Measurements from ENCODE around the gene MARCHF3. TPM values are rescaled to one million over a fixed set of nuclear protein-coding genes. Genes with fewer than 3 reads are reported as not detected.
"Not testable (repeated sequence)": the region's sequence is repeated elsewhere in the genome, so short reads cannot be mapped to it uniquely, and the experiment has no call there.

The MARCHF3 gene
- total and polyA plus RNA-seq, 2 of the 13 experiments (the other 11 are each of a cell fraction or from before 2014, with no cell fraction given): 4.8 to 11.9 TPM

DNA sequence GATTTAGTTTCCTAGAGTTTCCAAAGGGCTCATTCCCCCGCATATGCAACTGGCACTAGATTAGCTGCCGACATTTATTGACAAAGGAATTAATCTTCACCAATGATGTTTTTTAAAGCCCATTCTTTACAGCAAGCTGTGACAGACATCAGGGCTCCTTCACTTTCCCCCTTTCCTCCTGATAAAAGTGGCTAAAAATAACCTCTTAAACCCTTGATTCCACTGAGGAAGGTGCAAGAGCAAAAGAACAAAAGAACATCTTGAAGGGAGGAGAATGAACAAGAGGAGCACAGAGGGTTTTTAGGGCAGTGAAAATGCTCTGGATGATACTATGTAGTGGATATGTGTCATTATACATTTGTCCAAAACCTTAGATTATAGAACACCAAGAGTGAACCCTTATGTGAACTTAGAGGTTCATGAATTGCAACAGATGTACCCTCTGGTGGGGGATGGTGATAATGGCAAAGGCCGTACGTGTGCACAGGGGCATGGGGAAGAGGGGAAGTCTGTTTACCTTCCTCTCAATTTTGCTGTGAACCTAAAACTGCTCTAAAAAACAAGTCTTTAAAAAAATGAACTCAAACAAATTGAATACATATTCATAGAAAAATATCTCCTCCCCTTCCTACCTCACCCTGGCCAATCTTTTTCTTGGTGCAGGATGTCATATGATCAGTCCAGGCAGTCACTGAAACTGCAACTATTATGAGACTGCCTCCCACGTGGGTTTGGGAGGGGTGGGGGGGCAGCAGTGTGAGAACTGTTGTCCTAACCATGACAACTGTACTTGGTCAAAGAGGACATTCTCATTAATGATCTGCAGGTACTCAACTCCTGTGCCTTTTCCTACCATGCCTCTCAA is 83.0 kb downstream of the MARCHF3 start (continued):
- TF ChIP-seq ZNF260 (CRISPR knock-in tag; IDR thresholded peaks at IDR 0.05; ENCODE audit: borderline replicate concordance, low read depth): no peak
- TF ChIP-seq STAG1 (CRISPR knock-in tag; IDR thresholded peaks at IDR 0.05): no peak
- no peak for TF ChIP-seq DNMT3B (CRISPR knock-in tag; conservative IDR thresholded peaks at IDR 0.05)
- no peak for TF ChIP-seq ASH2L (IDR thresholded peaks at IDR 0.05; ENCODE audit: insufficient read length, low read depth, low read length)
- no peak for TF ChIP-seq ZNF7 (CRISPR knock-in tag; IDR thresholded peaks at IDR 0.05)
- TF ChIP-seq ZNF567 (CRISPR knock-in tag; IDR thresholded peaks at IDR 0.05; ENCODE audit: borderline replicate concordance): no peak

DNA sequence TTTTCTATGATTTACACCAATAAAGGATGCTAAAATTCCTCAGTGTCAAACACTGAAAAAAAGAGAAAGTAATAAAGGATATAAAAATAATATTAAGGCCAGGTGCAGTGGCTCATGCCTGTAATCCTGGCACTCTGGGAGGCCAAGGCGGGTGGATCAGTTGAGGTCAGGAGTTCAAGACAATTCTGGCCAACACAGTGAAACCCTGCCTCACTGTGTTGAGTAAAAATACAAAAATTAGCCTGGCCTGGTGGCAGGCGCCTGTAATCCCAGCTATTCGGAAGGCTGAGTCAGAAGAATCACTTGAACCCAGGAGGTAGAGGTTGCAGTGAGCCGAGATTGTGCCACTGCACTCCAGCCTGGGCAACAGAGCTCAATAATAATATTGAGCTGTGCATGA is 87.5 kb downstream of the MARCHF3 start:
- BruUV-seq (replicated peaks); FAIRE-seq: not testable (repeated sequence)
- WGBS (ENCODE audit: low lambda C conversion rate): 93% methylated on average over 4 of the region's 4 CpGs

More for the DNA sequence above, 87.5 kb downstream of the MARCHF3 start:
- H3K36me3 ChIP-seq (replicated peaks in 1 of 2; ENCODE audit: control insufficient read depth in 1 of 2, insufficient read depth in 2 of 2, low read length in 2 of 2); DNase-seq (ENCODE audit: low spot score); H3K4me3 ChIP-seq (replicated peaks in 1 of 3; ENCODE audit: insufficient read depth in 1 of 3, low read depth in 2 of 3, low read length in 3 of 3); in situ Hi-C loops (cut with HindIII; ENCODE audit: extremely low pct_ligation_motif_present, low pct_unique_long_range_greater_than_20kb); H2AFZ ChIP-seq (ENCODE audit: low read length); H3K79me2 ChIP-seq (ENCODE audit: insufficient read depth, low read length); H3K27me3 ChIP-seq (ENCODE audit: control insufficient read depth in 1 of 2, insufficient read depth in 2 of 2, low read length in 2 of 2); ATAC-seq; H4K20me1 ChIP-seq (ENCODE audit: insufficient read depth, low read length); H3K9ac ChIP-seq (ENCODE audit: insufficient read depth, low read depth, low read length); CTCF ChIA-PET (ENCODE audit: low intra/inter-chr PET ratio, low total read pairs); H3K27ac ChIP-seq (ENCODE audit: extremely low read length, insufficient read depth, low read length); H3K4me1 ChIP-seq (ENCODE audit: insufficient read depth, low read length); H3K4me2 ChIP-seq (ENCODE audit: low read depth, low read length); POLR2A ChIA-PET; H3K9me3 ChIP-seq (ENCODE audit: low read length); intact Hi-C loops (cut with micrococcal nuclease; ENCODE audit: unreplicated experiment): not testable (repeated sequence)
